ENCODE results near the gene CTNNBL1.
"Not testable (repeated sequence)": the region's sequence is repeated elsewhere in the genome, so short reads cannot be mapped to it uniquely, and the experiment has no call there.

Gene CTNNBL1

GRCh38 chr20:37680420-37680819, 13.4 kb upstream of the CTNNBL1 start:
- DNase-seq = no peak

- DNase-seq = no peak
These were observed 12.3 kb upstream of the CTNNBL1 start for GRCh38 chr20:37681384-37682112.

GRCh38 chr20:37683146-37683545, 10.7 kb upstream of the CTNNBL1 start:
- not testable (repeated sequence) for DNase-seq

- DNase-seq = no peak
These were observed 6.9 kb upstream of the CTNNBL1 start for GRCh38 chr20:37686762-37687477.

GRCh38 chr20:37687478-37687805, 6.4 kb upstream of the CTNNBL1 start:
- no peak for DNase-seq

GRCh38 chr20:37688093-37688492, 5.7 kb upstream of the CTNNBL1 start:
- no peak for DNase-seq

GRCh38 chr20:37690626-37691369, 3.0 kb upstream of the CTNNBL1 start:
- no peak for DNase-seq

- no peak for DNase-seq
These were observed 1.2 kb upstream of the CTNNBL1 start for GRCh38 chr20:37692459-37693166.

GRCh38 chr20:37693242-37693634, 592 bp upstream of the CTNNBL1 start:
- DNase-seq = no peak

- DNase-seq = no peak
These were observed 2.0 kb downstream of the CTNNBL1 start for GRCh38 chr20:37695684-37696342.

- no peak for DNase-seq
These were observed 3.5 kb downstream of the CTNNBL1 start for GRCh38 chr20:37697314-37697713.

GRCh38 chr20:37699202-37699601, 5.4 kb downstream of the CTNNBL1 start:
- DNase-seq = no peak

GRCh38 chr20:37700301-37700700, 6.5 kb downstream of the CTNNBL1 start:
- DNase-seq = no peak

GRCh38 chr20:37701676-37702075, 7.8 kb downstream of the CTNNBL1 start:
- not testable (repeated sequence) for DNase-seq

- no peak for DNase-seq
These were observed 8.7 kb downstream of the CTNNBL1 start for GRCh38 chr20:37702403-37703034.

- no peak for DNase-seq
These were observed 9.4 kb downstream of the CTNNBL1 start for GRCh38 chr20:37703035-37703845.

- DNase-seq = no peak
These were observed 11.1 kb downstream of the CTNNBL1 start for GRCh38 chr20:37704955-37705354.

- DNase-seq = no peak
These were observed 12.5 kb downstream of the CTNNBL1 start for GRCh38 chr20:37706298-37706697.

GRCh38 chr20:37711001-37711400, 17.2 kb downstream of the CTNNBL1 start:
- no peak for DNase-seq

- no peak for DNase-seq
These were observed 18.4 kb downstream of the CTNNBL1 start for GRCh38 chr20:37711994-37712964.

Data from amniotic stem cell (primary cell).